Left ventricle myocardium inferior (tissue), 1 donor: ENCODE measurements around the gene JAKMIP1. TPM values are rescaled to one million over a fixed set of nuclear protein-coding genes. Genes with fewer than 3 reads are reported as not detected.
"Not testable (repeated sequence)": the region's sequence is repeated elsewhere in the genome, so short reads cannot be mapped to it uniquely, and the experiment has no call there.

Source experiments
- DNase-seq: peaks from one replicate; pipeline ENCODE4 v3.0.0-alpha.2; 2020
- H3K27ac ChIP-seq: fragments of 200-600 bp; replicated peaks from 2 replicates; pipeline ENCODE4 v1.8.0; 2021
- H3K27me3 ChIP-seq: fragments of 200-600 bp; 2 replicates; pipeline ENCODE4 v1.8.0; 2021; ENCODE audit warnings: low read depth
- H3K36me3 ChIP-seq: fragments of 200-600 bp; 2 replicates; pipeline ENCODE4 v1.8.0; 2021
- H3K4me1 ChIP-seq: fragments of 200-600 bp; 2 replicates; pipeline ENCODE4 v1.8.0; 2021
- H3K4me3 ChIP-seq: fragments of 200-600 bp; 2 replicates; pipeline ENCODE4 v1.8.0; 2021; ENCODE audit warnings: mild to moderate bottlenecking, moderate library complexity
- H3K9me3 ChIP-seq: fragments of 200-600 bp; replicated peaks from 2 replicates; pipeline ENCODE4 v1.8.0; 2021
- intact Hi-C: fragments of 100-400 bp; cut with micrococcal nuclease; formaldehyde crosslinking; loops from one replicate; pipeline ENCODE4 v1.11.0; 2022
- total RNA-seq: library from RNA; stranded (reverse); fragmentation: NEBNext Ultra II Directional; extraction: Animal tissue kit (Norgen Biotek cat#: 25700); gene quantifications from one replicate; pipeline ENCODE4 v1.2.1, GENCODE V29; 2021
- TF ChIP-seq, protein P1 (sequence below): fragments of 200-600 bp; IDR thresholded peaks from 2 replicates; pipeline ENCODE4 v1.8.0; 2021; ENCODE audit warnings: antibody characterized with exemption, mild to moderate bottlenecking, borderline replicate concordance
- donor health status: DM: no; HTN: yes; CAD: no; lungs with severe emphysema.

Gene JAKMIP1
- total RNA-seq, 1 donor from 2014 or later: not detected

GRCh38 chr4:6008092-6008551, 192.2 kb downstream of the JAKMIP1 start:
- H3K27ac ChIP-seq: no peak overlapping the region
- no peak overlapping the region for H3K4me3 ChIP-seq
- TF ChIP-seq, protein P1, sequence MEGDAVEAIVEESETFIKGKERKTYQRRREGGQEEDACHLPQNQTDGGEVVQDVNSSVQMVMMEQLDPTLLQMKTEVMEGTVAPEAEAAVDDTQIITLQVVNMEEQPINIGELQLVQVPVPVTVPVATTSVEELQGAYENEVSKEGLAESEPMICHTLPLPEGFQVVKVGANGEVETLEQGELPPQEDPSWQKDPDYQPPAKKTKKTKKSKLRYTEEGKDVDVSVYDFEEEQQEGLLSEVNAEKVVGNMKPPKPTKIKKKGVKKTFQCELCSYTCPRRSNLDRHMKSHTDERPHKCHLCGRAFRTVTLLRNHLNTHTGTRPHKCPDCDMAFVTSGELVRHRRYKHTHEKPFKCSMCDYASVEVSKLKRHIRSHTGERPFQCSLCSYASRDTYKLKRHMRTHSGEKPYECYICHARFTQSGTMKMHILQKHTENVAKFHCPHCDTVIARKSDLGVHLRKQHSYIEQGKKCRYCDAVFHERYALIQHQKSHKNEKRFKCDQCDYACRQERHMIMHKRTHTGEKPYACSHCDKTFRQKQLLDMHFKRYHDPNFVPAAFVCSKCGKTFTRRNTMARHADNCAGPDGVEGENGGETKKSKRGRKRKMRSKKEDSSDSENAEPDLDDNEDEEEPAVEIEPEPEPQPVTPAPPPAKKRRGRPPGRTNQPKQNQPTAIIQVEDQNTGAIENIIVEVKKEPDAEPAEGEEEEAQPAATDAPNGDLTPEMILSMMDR: no peak
- intact Hi-C loops: no loop called here
- no peaks in the 10 kb centered on the region for H3K9me3 ChIP-seq
- no peaks in the 10 kb centered on the region for H3K36me3 ChIP-seq
- H3K27me3 ChIP-seq: peaks cover 82% of the 10 kb centered on the region
- DNase-seq: no peak
- H3K4me1 ChIP-seq: no peaks in the 10 kb centered on the region

- H3K4me3 ChIP-seq: no peak overlapping the region
- H3K27ac ChIP-seq: no peak overlapping the region
- intact Hi-C loops: no loop called here
- TF ChIP-seq, protein P1: no peak
- no peaks in the 10 kb centered on the region for H3K4me1 ChIP-seq
- DNase-seq: no peak
- no peaks in the 10 kb centered on the region for H3K9me3 ChIP-seq
- H3K36me3 ChIP-seq: no peaks in the 10 kb centered on the region
- H3K27me3 ChIP-seq: peaks cover 77% of the 10 kb centered on the region
These were observed 195.2 kb downstream of the JAKMIP1 start for GRCh38 chr4:6005175-6005574.

DNA sequence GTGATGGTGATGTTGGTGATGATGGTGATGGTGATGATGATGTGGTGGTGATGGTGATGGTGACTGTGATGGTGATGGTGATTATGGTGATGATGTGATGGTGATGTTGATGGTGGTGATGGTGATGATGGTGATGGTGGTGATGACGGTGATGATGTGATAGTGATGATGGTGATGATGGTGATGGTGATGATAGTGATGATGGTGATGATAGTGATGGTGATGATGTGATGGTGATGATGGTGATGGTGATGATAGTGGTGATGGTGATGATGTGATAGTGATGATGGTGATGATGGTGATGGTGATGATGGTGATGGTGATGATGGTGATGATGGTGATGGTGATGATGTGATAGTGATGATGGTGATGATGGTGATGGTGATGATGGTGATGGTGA, 196.9 kb downstream of the JAKMIP1 start:
- H3K36me3 ChIP-seq, H3K4me3 ChIP-seq, intact Hi-C loops, H3K27ac ChIP-seq, H3K9me3 ChIP-seq, H3K4me1 ChIP-seq, DNase-seq: not testable (repeated sequence)
- H3K27me3 ChIP-seq: peaks cover 77% of the 10 kb centered on the region

DNA sequence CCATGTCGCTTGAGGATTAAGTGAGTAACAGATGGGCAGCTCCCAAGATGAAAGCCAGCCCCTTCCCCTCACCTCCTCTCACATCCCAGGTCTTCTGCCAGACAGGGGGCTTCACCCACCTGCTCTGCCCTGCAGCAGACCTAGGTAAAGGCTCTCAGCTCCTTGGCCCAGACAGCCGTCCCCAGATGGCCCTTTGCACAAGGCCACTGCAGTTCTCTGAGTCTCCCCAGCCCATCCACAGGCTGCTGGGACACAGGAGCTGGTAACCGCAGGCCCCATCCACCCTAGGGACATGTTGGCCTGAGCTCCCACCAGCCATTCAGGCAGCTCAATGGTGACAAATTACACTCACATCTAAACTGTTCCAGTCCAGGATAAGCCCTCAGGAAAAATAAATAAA, 197.4 kb downstream of the JAKMIP1 start:
- Histone ChIP-seq H3K36me3 (no peaks in the 10 kb centered on the region), H3K4me1 (no peaks in the 10 kb centered on the region), H3K27ac (no peak overlapping the region), H3K9me3 (no peaks in the 10 kb centered on the region), H3K4me3 (no peak overlapping the region), H3K27me3 (peaks cover 73% of the 10 kb centered on the region)
- intact Hi-C loops: no loop called here
- no peak for DNase-seq
- TF ChIP-seq, protein P1: no peak

- Histone ChIP-seq H3K9me3 (no peaks in the 10 kb centered on the region), H3K4me1 (no peaks in the 10 kb centered on the region), H3K27me3 (peaks cover 70% of the 10 kb centered on the region), H3K4me3 (no peak overlapping the region), H3K36me3 (no peaks in the 10 kb centered on the region), H3K27ac (no peak overlapping the region)
- TF ChIP-seq, protein P1: no peak
- DNase-seq: no peak
- intact Hi-C loops: no loop called here
These were observed 197.9 kb downstream of the JAKMIP1 start for GRCh38 chr4:6002492-6002833.

DNA sequence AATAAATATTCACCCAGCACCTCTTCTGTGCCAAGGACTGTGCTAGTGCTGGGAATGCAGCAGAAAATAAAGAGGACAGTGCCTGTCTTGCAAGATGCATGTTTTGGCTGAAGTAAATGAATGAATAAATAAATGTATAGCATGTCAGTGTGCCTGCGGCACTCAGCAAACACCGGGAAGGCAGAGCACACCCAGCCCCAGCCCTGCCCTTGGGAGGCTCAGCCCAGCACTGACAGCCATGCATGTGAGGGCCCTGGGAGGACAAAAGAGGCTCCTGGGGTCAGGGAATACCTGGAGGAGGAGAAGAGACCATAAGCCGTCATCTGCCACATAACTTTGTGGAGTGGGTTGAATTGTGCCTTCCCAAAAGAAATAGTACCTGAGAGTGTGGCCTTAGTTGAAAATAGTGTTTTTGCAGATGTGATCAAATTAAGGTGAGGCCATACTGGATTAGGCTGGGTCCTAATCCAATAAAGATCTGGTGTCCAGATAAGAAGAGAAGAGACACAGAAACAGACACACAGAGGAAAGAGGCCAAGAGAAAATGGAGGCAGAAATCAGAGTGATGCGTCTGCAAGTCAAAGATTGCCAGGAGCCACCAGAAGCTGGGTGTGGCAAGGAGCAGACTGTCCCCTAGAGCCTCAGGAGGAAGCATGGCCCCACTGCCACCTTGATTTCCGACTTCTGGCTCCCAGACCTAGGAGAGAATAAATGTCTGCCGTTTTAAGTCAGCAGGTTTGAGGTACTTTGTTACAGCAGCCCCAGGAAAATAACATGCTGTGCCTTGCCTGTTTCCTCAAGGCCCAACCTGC, 198.5 kb downstream of the JAKMIP1 start:
- intact Hi-C loops: no loop called here
- peaks cover 70% of the 10 kb centered on the region for H3K27me3 ChIP-seq
- no peaks in the 10 kb centered on the region for H3K9me3 ChIP-seq
- no peaks in the 10 kb centered on the region for H3K4me1 ChIP-seq
- TF ChIP-seq, protein P1: no peak
- DNase-seq: no peak
- H3K4me3 ChIP-seq: no peak overlapping the region
- H3K36me3 ChIP-seq: no peaks in the 10 kb centered on the region
- H3K27ac ChIP-seq: no peak overlapping the region
